ENCODE results near the gene SPRR5. TPM values are rescaled to one million over a fixed set of nuclear protein-coding genes. Genes with fewer than 3 reads are reported as not detected.

SPRR5 gene
- total RNA-seq, 1 donor from 2014 or later = not detected

- Mint-ChIP-seq H3K4me3 (ENCODE audit: unreplicated experiment) (no peak overlapping the region), H3K4me1 (ENCODE audit: low read depth, unreplicated experiment) (no peaks in the 10 kb centered on the region), H3K36me3 (ENCODE audit: low read depth, unreplicated experiment) (no peaks in the 10 kb centered on the region), H3K27me3 (ENCODE audit: low read depth, unreplicated experiment) (peaks cover 52% of the 10 kb centered on the region), H3K27ac (ENCODE audit: unreplicated experiment) (no peak overlapping the region), H3K9me3 (ENCODE audit: unreplicated experiment) (no peaks in the 10 kb centered on the region)
- H3K79me2 ChIP-seq (ENCODE audit: insufficient read depth, low read length) = no peaks in the 10 kb centered on the region
- FAIRE-seq (no peak), DNase-seq (ENCODE audit: low read depth) (no peak)
- no peaks in the 10 kb centered on the region for H4K20me1 ChIP-seq (ENCODE audit: insufficient read depth, low read length)
- H3K27ac ChIP-seq (ENCODE audit: low read depth, low read length) = no peak overlapping the region
- no peaks in the 10 kb centered on the region for H3K36me3 ChIP-seq (ENCODE audit: insufficient read depth, low read length)
- H2AFZ ChIP-seq (ENCODE audit: low read depth, low read length) = no peak overlapping the region
- no peak for TF ChIP-seq CTCF (IDR thresholded peaks at IDR 0.05; ENCODE audit: insufficient read depth, low read depth, low read length)
- no peak for TF ChIP-seq EZH2 (IDR thresholded peaks at IDR 0.05; ENCODE audit: insufficient read depth, low read length)
- no peak overlapping the region for H3K9ac ChIP-seq (ENCODE audit: low read length)
- no peak overlapping the region for H3K4me2 ChIP-seq (ENCODE audit: low read length)
- H3K9me3 ChIP-seq (ENCODE audit: insufficient read depth, low read depth, low read length) = no peaks in the 10 kb centered on the region
- no peaks in the 10 kb centered on the region for H3K27me3 ChIP-seq (ENCODE audit: insufficient read depth, low read length)
- H3K4me3 ChIP-seq (ENCODE audit: insufficient read depth, low read depth, low read length) = no peak overlapping the region
- H3K4me1 ChIP-seq (ENCODE audit: insufficient read depth, low read length) = no peaks in the 10 kb centered on the region
Measured at GRCh38 chr1:152980676-152981075, 33.7 kb downstream of the SPRR5 start.

DNA sequence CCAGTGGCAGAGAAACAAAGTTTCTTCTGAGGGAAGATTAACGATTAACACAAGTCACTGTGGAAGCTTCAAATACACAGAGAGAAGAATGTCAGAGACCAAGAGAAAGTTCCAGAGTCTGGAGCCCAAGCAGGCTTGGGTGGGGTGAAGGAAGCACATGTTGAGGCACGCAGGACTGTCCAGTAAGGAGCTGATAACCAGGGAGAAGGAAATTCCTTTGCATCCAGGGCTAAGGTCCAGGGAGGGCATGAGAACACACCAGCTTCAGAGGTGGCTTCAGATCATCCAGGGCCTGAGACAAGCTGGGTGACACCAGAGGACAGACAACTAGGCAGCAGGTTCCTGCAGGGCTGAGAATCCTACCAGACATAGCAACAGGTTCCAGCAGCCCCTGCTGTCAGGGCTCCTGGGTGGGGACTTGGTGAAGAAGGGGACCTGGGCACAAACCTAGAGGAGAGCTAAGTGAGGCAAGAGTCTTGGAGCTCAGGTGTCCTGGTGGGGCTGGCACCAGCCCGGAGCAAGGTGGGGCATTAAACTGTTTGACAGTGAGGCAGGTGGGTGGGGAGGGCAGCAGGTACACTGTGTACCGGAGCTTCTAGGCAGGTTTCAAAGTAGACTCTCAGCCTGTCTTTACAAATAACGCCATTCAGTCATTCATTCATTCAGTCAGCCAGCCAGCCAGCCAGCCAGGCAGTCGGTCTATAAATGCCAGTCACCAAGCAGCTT lies 34.3 kb downstream of the SPRR5 start:
- Mint-ChIP-seq H3K4me1 (ENCODE audit: low read depth, unreplicated experiment) (no peaks in the 10 kb centered on the region), H3K4me3 (ENCODE audit: unreplicated experiment) (no peak overlapping the region), H3K27me3 (ENCODE audit: low read depth, unreplicated experiment) (peaks cover 55% of the 10 kb centered on the region), H3K27ac (ENCODE audit: unreplicated experiment) (no peak overlapping the region), H3K9me3 (ENCODE audit: unreplicated experiment) (no peaks in the 10 kb centered on the region), H3K36me3 (ENCODE audit: low read depth, unreplicated experiment) (no peaks in the 10 kb centered on the region)
- Histone ChIP-seq H3K27me3 (ENCODE audit: insufficient read depth, low read length) (no peaks in the 10 kb centered on the region), H3K9ac (ENCODE audit: low read length) (no peak overlapping the region), H3K79me2 (ENCODE audit: insufficient read depth, low read length) (no peaks in the 10 kb centered on the region), H3K4me3 (ENCODE audit: insufficient read depth, low read depth, low read length) (no peak overlapping the region), H4K20me1 (ENCODE audit: insufficient read depth, low read length) (no peaks in the 10 kb centered on the region), H3K27ac (ENCODE audit: low read depth, low read length) (no peak overlapping the region), H3K4me1 (ENCODE audit: insufficient read depth, low read length) (no peaks in the 10 kb centered on the region), H3K36me3 (ENCODE audit: insufficient read depth, low read length) (no peaks in the 10 kb centered on the region), H2AFZ (ENCODE audit: low read depth, low read length) (no peak overlapping the region), H3K4me2 (ENCODE audit: low read length) (no peak overlapping the region), H3K9me3 (ENCODE audit: insufficient read depth, low read depth, low read length) (no peaks in the 10 kb centered on the region)
- DNase-seq (ENCODE audit: low read depth) (no peak), FAIRE-seq (no peak)
- no peak for TF ChIP-seq EZH2 (IDR thresholded peaks at IDR 0.05; ENCODE audit: insufficient read depth, low read length)
- TF ChIP-seq CTCF (IDR thresholded peaks at IDR 0.05; ENCODE audit: insufficient read depth, low read depth, low read length) = no peak

DNA sequence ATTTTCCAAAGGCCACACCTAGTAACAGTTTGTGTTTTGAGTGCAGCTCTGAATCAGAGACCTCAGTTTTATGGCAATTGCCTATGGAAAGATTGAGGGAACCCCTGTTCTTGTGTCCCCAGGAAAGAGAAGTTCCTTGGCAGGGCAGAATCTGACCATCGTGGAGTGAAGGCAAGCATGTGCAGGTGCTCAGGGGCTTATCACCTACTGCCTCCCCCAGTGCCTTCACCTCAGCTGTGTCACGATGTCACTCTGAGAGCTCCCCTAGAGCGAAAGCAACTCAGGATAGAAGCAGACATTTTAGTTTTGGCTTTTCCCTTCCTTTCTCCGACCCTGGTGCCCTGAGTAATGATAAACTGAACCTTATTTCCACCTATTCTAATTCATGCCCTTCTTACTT lies 35.1 kb downstream of the SPRR5 start:
- Histone ChIP-seq H3K4me3 (ENCODE audit: insufficient read depth, low read depth, low read length) (no peak overlapping the region), H3K36me3 (ENCODE audit: insufficient read depth, low read length) (no peaks in the 10 kb centered on the region), H3K4me1 (ENCODE audit: insufficient read depth, low read length) (no peaks in the 10 kb centered on the region), H2AFZ (ENCODE audit: low read depth, low read length) (no peak overlapping the region), H4K20me1 (ENCODE audit: insufficient read depth, low read length) (no peaks in the 10 kb centered on the region), H3K79me2 (ENCODE audit: insufficient read depth, low read length) (no peaks in the 10 kb centered on the region), H3K9ac (ENCODE audit: low read length) (no peak overlapping the region), H3K9me3 (ENCODE audit: insufficient read depth, low read depth, low read length) (no peaks in the 10 kb centered on the region), H3K27me3 (ENCODE audit: insufficient read depth, low read length) (no peaks in the 10 kb centered on the region), H3K27ac (ENCODE audit: low read depth, low read length) (no peak overlapping the region), H3K4me2 (ENCODE audit: low read length) (no peak overlapping the region)
- H3K27me3 Mint-ChIP-seq (ENCODE audit: low read depth, unreplicated experiment) = peaks cover 53% of the 10 kb centered on the region
- no peaks in the 10 kb centered on the region for H3K4me1 Mint-ChIP-seq (ENCODE audit: low read depth, unreplicated experiment)
- FAIRE-seq (no peak), DNase-seq (ENCODE audit: low read depth) (no peak)
- no peak for TF ChIP-seq CTCF (IDR thresholded peaks at IDR 0.05; ENCODE audit: insufficient read depth, low read depth, low read length)
- no peak for TF ChIP-seq EZH2 (IDR thresholded peaks at IDR 0.05; ENCODE audit: insufficient read depth, low read length)
- no peaks in the 10 kb centered on the region for H3K9me3 Mint-ChIP-seq (ENCODE audit: unreplicated experiment)
- no peak overlapping the region for H3K27ac Mint-ChIP-seq (ENCODE audit: unreplicated experiment)
- no peaks in the 10 kb centered on the region for H3K36me3 Mint-ChIP-seq (ENCODE audit: low read depth, unreplicated experiment)
- H3K4me3 Mint-ChIP-seq (ENCODE audit: unreplicated experiment) = no peak overlapping the region
